ENCODE results near the gene RSRP1.
A peak's percentile ranks its signal among the peaks of the same experiment; 100 is the strongest.

RSRP1 gene

DNA sequence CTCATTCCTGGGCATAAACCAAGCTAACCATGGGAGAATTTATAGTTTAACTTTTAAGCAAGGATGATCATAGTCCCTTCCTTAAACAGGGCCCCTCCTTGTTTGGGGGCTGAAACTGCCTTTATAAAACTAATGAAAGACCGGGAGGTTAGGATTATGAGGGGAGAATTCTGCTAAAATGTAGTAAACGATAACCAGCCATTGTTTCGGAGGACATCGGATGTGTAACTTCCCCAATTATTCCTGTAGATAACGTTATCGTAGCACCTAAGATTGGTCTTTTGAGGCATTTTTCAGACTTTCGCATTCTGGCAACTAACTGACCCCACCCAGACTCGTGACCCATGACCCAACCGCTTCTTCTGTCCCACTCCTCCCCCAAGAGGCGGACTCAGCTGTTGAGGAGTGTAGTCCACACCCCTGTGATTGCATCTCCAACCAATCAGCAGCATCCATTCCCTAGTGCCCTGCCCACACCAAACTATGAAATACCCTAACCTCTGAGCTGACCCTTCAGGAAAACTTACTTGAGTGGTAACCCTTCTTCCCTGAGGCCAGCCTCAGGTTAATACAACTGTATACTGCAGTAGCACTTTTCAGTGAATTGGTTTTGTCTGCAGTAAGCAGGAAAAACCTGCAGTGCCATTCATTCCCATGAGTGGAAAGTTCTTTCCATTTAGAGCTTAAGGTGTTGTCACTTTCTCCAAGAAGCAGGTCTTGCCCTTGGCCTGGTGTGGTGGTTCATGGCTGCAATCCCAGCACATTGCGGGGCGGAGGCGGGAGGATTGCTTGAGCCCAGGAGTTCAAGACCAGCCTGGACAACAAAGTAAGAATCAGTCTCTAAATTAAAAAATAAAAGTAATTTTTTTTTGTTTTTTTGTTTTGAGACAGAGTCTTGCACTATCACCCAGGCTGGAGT lies 14.1 kb downstream of the RSRP1 start:
- DNase-seq (ENCODE audit: low spot score), result peak; percentile 87
- Histone ChIP-seq H3K9me3 (ENCODE audit: severe bottlenecking) (no peaks in the 10 kb centered on the region), H3K4me3 (ENCODE audit: severe bottlenecking) (peak overlapping the region; percentile 76), H3K4me1 (ENCODE audit: insufficient read depth, poor library complexity, severe bottlenecking) (no peaks in the 10 kb centered on the region), H3K36me3 (ENCODE audit: low read depth) (peaks cover 52% of the 10 kb centered on the region), H3K27me3 (ENCODE audit: insufficient read depth, poor library complexity, severe bottlenecking) (no peaks in the 10 kb centered on the region), H3K27ac (ENCODE audit: poor library complexity, severe bottlenecking) (peak overlapping the region; percentile 64)
- no peak for TF ChIP-seq CTCF (IDR thresholded peaks at IDR 0.05; ENCODE audit: poor library complexity, severe bottlenecking)
- peak; percentile 88 for ATAC-seq (ENCODE audit: low read depth)

- no peak for TF ChIP-seq CTCF (IDR thresholded peaks at IDR 0.05; ENCODE audit: poor library complexity, severe bottlenecking)
- peak within 1 kb of the TSS; percentile 64 for H3K27ac ChIP-seq (ENCODE audit: poor library complexity, severe bottlenecking)
- H3K4me1 ChIP-seq (ENCODE audit: insufficient read depth, poor library complexity, severe bottlenecking), result no peaks in the 10 kb centered on the region
- no peaks in the 10 kb centered on the region for H3K9me3 ChIP-seq (ENCODE audit: severe bottlenecking)
- DNase-seq (ENCODE audit: low spot score) (peak; percentile 86), ATAC-seq (ENCODE audit: low read depth) (peak; percentile 90)
- no peaks in the 10 kb centered on the region for H3K27me3 ChIP-seq (ENCODE audit: insufficient read depth, poor library complexity, severe bottlenecking)
- peak within 1 kb of the TSS; percentile 76 for H3K4me3 ChIP-seq (ENCODE audit: severe bottlenecking)
- H3K36me3 ChIP-seq (ENCODE audit: low read depth), result peaks cover 60% of the 10 kb centered on the region
Observed at GRCh38 chr1:25232027-25232865, 15.0 kb downstream of the RSRP1 start, which contains the start of gene SYF2. Gene SYF2 (minus strand): TSS chr1:25232502. CDS start chr1:25232467, 35 bp downstream.

DNA sequence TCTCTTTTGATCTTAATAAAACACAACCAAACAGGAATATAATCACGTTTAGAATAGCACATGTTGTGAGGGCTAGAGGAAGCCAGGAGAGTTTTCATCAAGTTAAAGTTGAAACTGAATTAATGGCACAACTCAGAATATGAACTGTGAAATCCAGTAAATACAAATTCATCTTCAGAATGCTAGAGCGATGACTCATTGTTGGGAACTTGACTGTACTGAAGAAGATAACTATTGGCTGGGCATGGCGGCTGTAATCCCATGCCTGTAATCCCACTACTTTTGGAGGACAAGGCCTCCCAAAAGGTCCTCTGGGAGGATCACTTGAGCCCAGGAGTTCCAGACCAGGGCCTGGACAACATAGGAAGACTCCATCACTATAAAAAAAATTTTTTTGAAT lies 23.8 kb downstream of the RSRP1 start:
- no peak for TF ChIP-seq CTCF (IDR thresholded peaks at IDR 0.05; ENCODE audit: poor library complexity, severe bottlenecking)
- Histone ChIP-seq H3K4me3 (ENCODE audit: severe bottlenecking) (no peak overlapping the region), H3K9me3 (ENCODE audit: severe bottlenecking) (no peaks in the 10 kb centered on the region), H3K4me1 (ENCODE audit: insufficient read depth, poor library complexity, severe bottlenecking) (no peaks in the 10 kb centered on the region), H3K36me3 (ENCODE audit: low read depth) (peaks cover 66% of the 10 kb centered on the region), H3K27me3 (ENCODE audit: insufficient read depth, poor library complexity, severe bottlenecking) (no peaks in the 10 kb centered on the region), H3K27ac (ENCODE audit: poor library complexity, severe bottlenecking) (no peak overlapping the region)
- ATAC-seq (ENCODE audit: low read depth) (no peak), DNase-seq (ENCODE audit: low spot score) (no peak)

GRCh38 chr1:25222606-25223005 lies 24.6 kb downstream of the RSRP1 start:
- ATAC-seq (ENCODE audit: low read depth), result no peak
- Histone ChIP-seq H3K27ac (ENCODE audit: poor library complexity, severe bottlenecking) (no peak overlapping the region), H3K36me3 (ENCODE audit: low read depth) (peaks cover 57% of the 10 kb centered on the region)

More at GRCh38 chr1:25222606-25223005, 24.6 kb downstream of the RSRP1 start:
- TF ChIP-seq CTCF (IDR thresholded peaks at IDR 0.05; ENCODE audit: poor library complexity, severe bottlenecking), result no peak
- Histone ChIP-seq H3K4me1 (ENCODE audit: insufficient read depth, poor library complexity, severe bottlenecking) (no peaks in the 10 kb centered on the region), H3K4me3 (ENCODE audit: severe bottlenecking) (no peak overlapping the region), H3K9me3 (ENCODE audit: severe bottlenecking) (no peaks in the 10 kb centered on the region), H3K27me3 (ENCODE audit: insufficient read depth, poor library complexity, severe bottlenecking) (no peaks in the 10 kb centered on the region)
- no peak for DNase-seq (ENCODE audit: low spot score)

Data from RWPE2 (cell line).